ENCODE measurements around the gene LYVE1.
"Not testable (repeated sequence)": the region's sequence is repeated elsewhere in the genome, so short reads cannot be mapped to it uniquely, and the experiment has no call there.

Gene LYVE1

GRCh38 chr11:10568486-10568941 is at the start of gene LYVE1:
Gene LYVE1 (minus strand): TSS chr11:10568665. CDS start chr11:10568532, 133 bp downstream.
- DNase-seq (ENCODE audit: low spot score), result peak; percentile 80

GRCh38 chr11:10617551-10617950 is 49.1 kb upstream of the LYVE1 start:
- DNase-seq (ENCODE audit: low spot score), result no peak

- no peak for DNase-seq (ENCODE audit: low spot score)
Measured at GRCh38 chr11:10611979-10612862, 43.8 kb upstream of the LYVE1 start.

GRCh38 chr11:10609636-10610035 is 41.2 kb upstream of the LYVE1 start:
- DNase-seq (ENCODE audit: low spot score), result no peak

GRCh38 chr11:10608584-10608983 is 40.1 kb upstream of the LYVE1 start:
- no peak for DNase-seq (ENCODE audit: low spot score)

- DNase-seq (ENCODE audit: low spot score), result peak; percentile 31
Measured at GRCh38 chr11:10607462-10608132, 39.1 kb upstream of the LYVE1 start.

- DNase-seq (ENCODE audit: low spot score), result peak; percentile 55
Measured at GRCh38 chr11:10606536-10607208, 38.2 kb upstream of the LYVE1 start.

GRCh38 chr11:10605941-10606381 is 37.5 kb upstream of the LYVE1 start:
- DNase-seq (ENCODE audit: low spot score), result peak; percentile 86

GRCh38 chr11:10604798-10605197 is 36.3 kb upstream of the LYVE1 start:
- no peak for DNase-seq (ENCODE audit: low spot score)

GRCh38 chr11:10604340-10604748 is 35.9 kb upstream of the LYVE1 start:
- DNase-seq (ENCODE audit: low spot score), result no peak

- DNase-seq (ENCODE audit: low spot score), result no peak
Measured at GRCh38 chr11:10603721-10604297, 35.3 kb upstream of the LYVE1 start.

- DNase-seq (ENCODE audit: low spot score), result no peak
Measured at GRCh38 chr11:10602945-10603344, 34.5 kb upstream of the LYVE1 start.

GRCh38 chr11:10602366-10602765 is 33.9 kb upstream of the LYVE1 start:
- no peak for DNase-seq (ENCODE audit: low spot score)

GRCh38 chr11:10601837-10602236 is 33.4 kb upstream of the LYVE1 start:
- no peak for DNase-seq (ENCODE audit: low spot score)

- peak; percentile 58 for DNase-seq (ENCODE audit: low spot score)
Measured at GRCh38 chr11:10600570-10601248, 32.2 kb upstream of the LYVE1 start.

- DNase-seq (ENCODE audit: low spot score), result no peak
Measured at GRCh38 chr11:10599388-10600175, 31.1 kb upstream of the LYVE1 start.

- DNase-seq (ENCODE audit: low spot score), result no peak
Measured at GRCh38 chr11:10598816-10599215, 30.4 kb upstream of the LYVE1 start.

- DNase-seq (ENCODE audit: low spot score), result no peak
Measured at GRCh38 chr11:10597877-10598351, 29.4 kb upstream of the LYVE1 start.

GRCh38 chr11:10595840-10596239 is 27.4 kb upstream of the LYVE1 start:
- not testable (repeated sequence) for DNase-seq (ENCODE audit: low spot score)

- no peak for DNase-seq (ENCODE audit: low spot score)
Measured at GRCh38 chr11:10594407-10594806, 25.9 kb upstream of the LYVE1 start.

- peak; percentile 82 for DNase-seq (ENCODE audit: low spot score)
Measured at GRCh38 chr11:10592331-10592730, 23.9 kb upstream of the LYVE1 start.

Measured in kidney capillary endothelial cell (primary cell).